Loucy (cell line): ENCODE data around the gene NUAK1.

ENCODE experiments used
- H2AFZ ChIP-seq: fragments of 200-600 bp; sonication (generic); 2 replicates; pipeline ENCODE4 v1.6.0; 2016; ENCODE audit warnings: antibody characterized with exemption, mild to moderate bottlenecking, low read length, moderate library complexity
- H3F3A ChIP-seq: fragments of 200-600 bp; 2 replicates; pipeline ENCODE4 v1.6.0; 2016; ENCODE audit warnings: antibody characterized with exemption, low read depth, mild to moderate bottlenecking
- H3K27me3 ChIP-seq: fragments of 200-600 bp; sonication (generic); 2 replicates; pipeline ENCODE4 v1.6.1; 2014; ENCODE audit warnings: low read length, mild to moderate bottlenecking; ENCODE audit not compliant: insufficient read depth, poor library complexity, severe bottlenecking
- H3K36me3 ChIP-seq: fragments of 200-600 bp; sonication (generic); 2 replicates; pipeline ENCODE4 v1.6.1; 2016; ENCODE audit warnings: low read length; ENCODE audit not compliant: insufficient read depth
- H3K4me1 ChIP-seq: fragments of 200-600 bp; sonication (generic); 2 replicates; pipeline ENCODE4 v1.5.1; 2014; ENCODE audit warnings: low read length, mild to moderate bottlenecking; ENCODE audit not compliant: insufficient read depth, poor library complexity, severe bottlenecking
- H3K4me2 ChIP-seq: fragments of 200-600 bp; sonication (generic); 2 replicates; pipeline ENCODE4 v1.6.0; 2014; ENCODE audit warnings: antibody characterized with exemption, low read length, low read depth, mild to moderate bottlenecking; ENCODE audit not compliant: poor library complexity, severe bottlenecking
- H3K4me3 ChIP-seq: fragments of 200-600 bp; sonication (generic); 2 replicates; pipeline ENCODE4 v1.5.1; 2014; ENCODE audit warnings: low read length, mild to moderate bottlenecking, mixed read lengths; ENCODE audit not compliant: poor library complexity, severe bottlenecking
- H3K79me2 ChIP-seq: fragments of 200-600 bp; sonication (generic); 2 replicates; pipeline ENCODE4 v1.6.1; 2014; ENCODE audit warnings: low read length; ENCODE audit not compliant: insufficient read depth
- H3K9ac ChIP-seq: fragments of 200-600 bp; sonication (generic); 2 replicates; pipeline ENCODE4 v1.6.0; 2014; ENCODE audit warnings: mild to moderate bottlenecking, low read depth, low read length, moderate library complexity; ENCODE audit not compliant: poor library complexity, severe bottlenecking
- H3K9me2 ChIP-seq: fragments of 200-600 bp; sonication (generic); replicated peaks from 2 replicates; pipeline ENCODE4 v1.6.1; 2016; ENCODE audit warnings: low read depth, low read length, mixed read lengths
- H3K9me3 ChIP-seq: fragments of 200-600 bp; sonication (generic); 2 replicates; pipeline ENCODE4 v1.6.1; 2014; ENCODE audit warnings: mild to moderate bottlenecking, antibody characterized with exemption, low read length, low read depth; ENCODE audit not compliant: insufficient read depth
- H4K20me1 ChIP-seq: fragments of 200-600 bp; sonication (generic); 2 replicates; pipeline ENCODE4 v1.6.0; 2014; ENCODE audit warnings: antibody characterized with exemption, low read length, mild to moderate bottlenecking; ENCODE audit not compliant: insufficient read depth, poor library complexity, severe bottlenecking
- EZH2phosphoT487 ChIP-seq: fragments of 200-600 bp; IDR thresholded peaks from 2 replicates; pipeline ENCODE4 v1.6.1; 2018; ENCODE audit warnings: antibody characterized with exemption, mild to moderate bottlenecking, moderate library complexity, borderline replicate concordance
- TF ChIP-seq, protein P1 (sequence below): fragments of 200-600 bp; sonication (generic); conservative IDR thresholded peaks from 2 replicates; pipeline ENCODE4 v1.5.1; 2014; ENCODE audit warnings: mild to moderate bottlenecking, antibody characterized with exemption, low read length

Gene NUAK1

DNA sequence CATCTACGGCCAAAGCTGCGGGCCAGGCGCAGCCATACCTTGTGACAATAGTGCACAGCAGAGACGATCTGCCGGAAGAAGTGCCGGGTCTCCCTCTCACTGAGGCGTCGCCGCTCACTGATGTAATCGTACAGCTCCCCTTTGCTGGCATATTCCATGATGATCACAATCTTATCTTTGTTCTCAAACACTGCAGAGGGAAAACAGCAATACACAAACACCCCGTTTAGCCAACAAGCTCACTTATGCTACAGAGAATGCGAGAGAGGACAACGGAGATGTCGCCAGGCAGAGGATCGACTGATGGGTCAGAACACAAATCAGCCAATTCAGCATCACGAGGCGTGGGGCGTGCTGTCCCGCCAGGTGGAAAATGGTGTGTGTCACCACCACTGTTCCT lies 52.1 kb downstream of the NUAK1 start:
- Histone ChIP-seq H3K79me2 (no peaks in the 10 kb centered on the region), H2AFZ (no peak overlapping the region), H3K9me3 (no peaks in the 10 kb centered on the region), H3K9ac (no peak overlapping the region), H3K4me1 (no peaks in the 10 kb centered on the region), H3F3A (no peaks in the 10 kb centered on the region), H3K9me2 (no peaks in the 10 kb centered on the region; the same call in 1 of the 2 replicates), H3K27me3 (no peaks in the 10 kb centered on the region), H3K4me3 (no peak overlapping the region), H4K20me1 (no peaks in the 10 kb centered on the region), H3K36me3 (no peaks in the 10 kb centered on the region), H3K4me2 (no peak overlapping the region)
- no peak for TF ChIP-seq EZH2phosphoT487
- TF ChIP-seq, protein P1, sequence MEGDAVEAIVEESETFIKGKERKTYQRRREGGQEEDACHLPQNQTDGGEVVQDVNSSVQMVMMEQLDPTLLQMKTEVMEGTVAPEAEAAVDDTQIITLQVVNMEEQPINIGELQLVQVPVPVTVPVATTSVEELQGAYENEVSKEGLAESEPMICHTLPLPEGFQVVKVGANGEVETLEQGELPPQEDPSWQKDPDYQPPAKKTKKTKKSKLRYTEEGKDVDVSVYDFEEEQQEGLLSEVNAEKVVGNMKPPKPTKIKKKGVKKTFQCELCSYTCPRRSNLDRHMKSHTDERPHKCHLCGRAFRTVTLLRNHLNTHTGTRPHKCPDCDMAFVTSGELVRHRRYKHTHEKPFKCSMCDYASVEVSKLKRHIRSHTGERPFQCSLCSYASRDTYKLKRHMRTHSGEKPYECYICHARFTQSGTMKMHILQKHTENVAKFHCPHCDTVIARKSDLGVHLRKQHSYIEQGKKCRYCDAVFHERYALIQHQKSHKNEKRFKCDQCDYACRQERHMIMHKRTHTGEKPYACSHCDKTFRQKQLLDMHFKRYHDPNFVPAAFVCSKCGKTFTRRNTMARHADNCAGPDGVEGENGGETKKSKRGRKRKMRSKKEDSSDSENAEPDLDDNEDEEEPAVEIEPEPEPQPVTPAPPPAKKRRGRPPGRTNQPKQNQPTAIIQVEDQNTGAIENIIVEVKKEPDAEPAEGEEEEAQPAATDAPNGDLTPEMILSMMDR = no peak

DNA sequence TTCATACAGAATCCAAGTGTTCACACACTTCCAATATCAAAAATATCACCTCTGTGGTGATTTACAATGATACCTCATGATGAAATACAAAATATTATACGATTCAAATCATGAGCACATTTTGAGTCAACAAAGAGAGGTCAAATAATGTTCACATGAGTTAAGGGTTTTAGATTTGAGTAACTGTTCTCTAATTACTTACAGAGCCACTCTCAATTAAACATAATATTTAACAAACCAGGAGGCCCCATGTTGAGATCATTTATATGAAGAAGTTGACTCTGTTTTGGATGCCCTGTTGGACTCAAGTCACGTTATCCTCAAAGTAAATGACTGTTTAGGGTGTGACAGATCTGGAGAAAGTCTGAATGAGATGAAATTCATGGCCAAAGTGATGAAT lies 53.5 kb downstream of the NUAK1 start:
- H3K4me1 ChIP-seq = no peaks in the 10 kb centered on the region
- no peak overlapping the region for H3K4me3 ChIP-seq

DNA sequence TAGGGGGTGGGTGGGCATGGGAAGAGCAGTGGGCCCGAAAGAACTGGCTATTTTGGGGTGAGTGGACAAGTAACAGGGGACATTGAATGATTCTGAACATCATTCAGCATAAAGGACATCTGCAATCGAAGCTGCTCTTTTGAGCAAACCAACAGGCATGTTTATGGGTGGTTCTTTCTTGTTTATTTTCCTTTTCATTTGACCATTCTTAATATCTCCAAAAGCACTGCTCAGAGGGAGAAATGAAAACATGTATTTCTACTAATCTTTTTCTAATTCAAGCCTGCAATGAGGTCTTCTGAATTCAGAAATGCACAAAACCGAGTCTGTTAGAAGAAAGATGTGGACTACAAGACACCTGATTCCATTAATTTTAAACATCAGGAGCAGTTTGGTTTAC lies 54.0 kb downstream of the NUAK1 start:
- no peaks in the 10 kb centered on the region for H3K27me3 ChIP-seq
- H3K4me3 ChIP-seq = no peak overlapping the region
- no peak overlapping the region for H3K4me2 ChIP-seq
- no peaks in the 10 kb centered on the region for H4K20me1 ChIP-seq
- no peaks in the 10 kb centered on the region for H3F3A ChIP-seq
- no peak overlapping the region for H2AFZ ChIP-seq
- no peaks in the 10 kb centered on the region for H3K79me2 ChIP-seq
- TF ChIP-seq, protein P1 = no peak
- no peak for TF ChIP-seq EZH2phosphoT487
- no peaks in the 10 kb centered on the region for H3K9me2 ChIP-seq
- H3K9me3 ChIP-seq = no peaks in the 10 kb centered on the region
- H3K9ac ChIP-seq = no peak overlapping the region
- H3K36me3 ChIP-seq = no peaks in the 10 kb centered on the region
- H3K4me1 ChIP-seq = no peaks in the 10 kb centered on the region

More for the DNA sequence above, 53.5 kb downstream of the NUAK1 start:
- Histone ChIP-seq H3K27me3 (no peaks in the 10 kb centered on the region), H3F3A (no peaks in the 10 kb centered on the region), H3K9ac (no peak overlapping the region), H3K36me3 (no peaks in the 10 kb centered on the region), H3K79me2 (no peaks in the 10 kb centered on the region), H4K20me1 (no peaks in the 10 kb centered on the region), H3K4me2 (no peak overlapping the region), H3K9me2 (no peaks in the 10 kb centered on the region; the same call in 1 of the 2 replicates), H3K9me3 (no peaks in the 10 kb centered on the region), H2AFZ (no peak overlapping the region)
- TF ChIP-seq, protein P1 = no peak
- no peak for TF ChIP-seq EZH2phosphoT487
